IPS-NIHi7 (cell line): ENCODE measurements around the gene C1QTNF8.
"Not testable (repeated sequence)": the region's sequence is repeated elsewhere in the genome, so short reads cannot be mapped to it uniquely, and the experiment has no call there.

ENCODE experiments used
- DNase-seq: peaks from one replicate; pipeline ENCODE4 v3.0.0; 2012; ENCODE audit warnings: mixed read lengths; ENCODE audit errors: extremely low spot score

Gene C1QTNF8

DNA sequence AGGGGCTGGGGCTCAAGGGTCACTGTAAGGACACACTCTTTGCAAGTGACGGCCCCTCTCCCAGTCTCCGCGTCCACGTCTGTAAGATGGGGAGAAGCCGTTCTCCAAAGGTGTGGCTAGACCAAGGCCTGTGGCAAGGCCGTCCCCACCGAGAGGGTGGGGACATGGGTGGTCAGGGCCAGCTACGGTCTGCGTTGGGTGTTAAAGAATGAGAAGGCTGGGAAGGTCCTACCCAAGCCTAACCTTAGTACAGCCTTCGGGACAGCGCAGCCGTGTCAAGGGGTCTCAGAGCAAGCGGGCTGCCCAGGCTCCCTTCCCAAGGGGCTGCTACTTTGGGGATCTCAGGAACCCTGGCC, 1.9 kb downstream of the C1QTNF8 start:
- no peak for DNase-seq

DNA sequence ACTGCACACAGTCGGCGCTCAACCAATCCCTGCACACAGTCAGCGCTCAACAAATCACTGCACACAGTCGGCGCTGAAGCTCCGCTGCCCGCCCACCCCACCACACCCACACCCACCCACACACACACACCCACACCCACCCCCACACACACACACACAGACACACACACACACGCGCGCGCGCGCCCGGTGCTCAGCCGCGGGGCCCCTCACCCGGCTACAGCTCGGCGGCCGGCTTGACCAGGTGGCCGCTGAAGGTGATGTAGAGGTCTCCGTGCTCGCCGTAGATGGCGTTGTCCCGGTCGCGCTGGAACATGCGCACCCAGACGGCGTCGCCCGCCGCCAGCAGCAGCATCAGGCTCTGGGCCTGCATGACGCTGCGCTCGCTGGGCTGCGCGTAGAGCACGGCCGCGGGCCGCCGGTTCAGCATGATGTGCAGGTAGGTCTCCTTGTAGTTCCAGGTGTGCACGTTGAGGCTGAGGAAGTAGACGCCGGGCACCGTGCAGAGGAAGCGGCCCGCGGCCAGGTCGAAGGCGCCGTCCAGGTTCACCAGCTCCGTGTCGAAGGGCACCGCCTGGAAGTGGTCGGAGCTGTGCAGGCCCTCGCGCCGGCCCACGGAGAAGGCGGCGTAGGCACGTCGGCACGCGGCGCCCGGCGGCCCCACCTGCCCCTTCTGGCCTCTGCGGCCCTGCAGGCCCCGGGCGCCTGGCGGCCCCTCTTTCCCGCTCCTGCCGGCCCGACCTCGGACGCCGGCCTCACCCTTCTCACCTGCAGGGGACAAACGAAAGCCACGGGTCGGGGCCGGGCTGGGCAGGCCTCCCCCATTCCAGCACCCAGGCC, 2.5 kb downstream of the C1QTNF8 start:
- DNase-seq, result no peak

DNA sequence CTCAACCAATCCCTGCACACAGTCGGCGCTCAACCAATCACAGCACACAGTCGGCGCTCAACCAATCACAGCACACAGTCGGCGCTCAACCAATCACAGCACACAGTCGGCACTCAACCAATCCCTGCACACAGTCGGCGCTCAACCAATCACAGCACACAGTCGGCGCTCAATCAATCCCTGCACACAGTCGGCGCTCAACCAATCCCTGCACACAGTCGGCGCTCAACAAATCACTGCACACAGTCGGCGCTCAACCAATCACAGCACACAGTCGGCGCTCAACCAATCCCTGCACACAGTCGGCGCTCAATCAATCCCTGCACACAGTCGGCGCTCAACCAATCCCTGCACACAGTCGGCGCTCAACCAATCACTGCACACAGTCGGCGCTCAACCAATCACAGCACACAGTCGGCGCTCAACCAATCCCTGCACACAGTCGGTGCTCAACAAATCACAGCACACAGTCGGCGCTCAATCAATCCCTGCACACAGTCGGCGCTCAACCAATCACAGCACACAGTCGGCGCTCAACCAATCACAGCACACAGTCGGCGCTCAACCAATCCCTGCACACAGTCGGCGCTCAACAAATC, 3.3 kb downstream of the C1QTNF8 start:
- not testable (repeated sequence) for DNase-seq

DNA sequence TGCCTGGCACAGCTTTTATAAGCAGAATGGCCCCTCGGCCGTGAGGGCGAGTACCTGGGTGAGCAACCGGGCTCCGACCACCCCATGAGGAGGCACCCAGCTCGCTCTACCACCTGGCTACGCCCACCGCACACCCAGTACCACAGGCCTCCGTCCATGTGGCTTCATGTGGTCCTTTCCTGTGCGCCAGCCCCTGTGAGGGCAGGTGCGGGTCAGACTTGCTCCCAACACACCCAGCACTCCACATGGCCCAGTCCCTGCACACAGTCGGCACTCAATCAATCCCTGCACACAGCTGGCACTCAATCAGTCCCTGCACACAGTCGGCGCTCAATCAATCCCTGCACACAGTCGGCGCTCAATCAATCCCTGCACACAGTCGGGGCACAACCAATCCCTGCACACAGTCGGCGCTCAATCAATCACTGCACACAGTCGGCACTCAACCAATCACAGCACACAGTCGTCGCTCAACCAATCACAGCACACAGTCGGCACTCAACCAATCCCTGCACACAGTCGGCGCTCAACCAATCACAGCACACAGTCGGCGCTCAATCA, 4.0 kb downstream of the C1QTNF8 start:
- DNase-seq, result no peak

DNA sequence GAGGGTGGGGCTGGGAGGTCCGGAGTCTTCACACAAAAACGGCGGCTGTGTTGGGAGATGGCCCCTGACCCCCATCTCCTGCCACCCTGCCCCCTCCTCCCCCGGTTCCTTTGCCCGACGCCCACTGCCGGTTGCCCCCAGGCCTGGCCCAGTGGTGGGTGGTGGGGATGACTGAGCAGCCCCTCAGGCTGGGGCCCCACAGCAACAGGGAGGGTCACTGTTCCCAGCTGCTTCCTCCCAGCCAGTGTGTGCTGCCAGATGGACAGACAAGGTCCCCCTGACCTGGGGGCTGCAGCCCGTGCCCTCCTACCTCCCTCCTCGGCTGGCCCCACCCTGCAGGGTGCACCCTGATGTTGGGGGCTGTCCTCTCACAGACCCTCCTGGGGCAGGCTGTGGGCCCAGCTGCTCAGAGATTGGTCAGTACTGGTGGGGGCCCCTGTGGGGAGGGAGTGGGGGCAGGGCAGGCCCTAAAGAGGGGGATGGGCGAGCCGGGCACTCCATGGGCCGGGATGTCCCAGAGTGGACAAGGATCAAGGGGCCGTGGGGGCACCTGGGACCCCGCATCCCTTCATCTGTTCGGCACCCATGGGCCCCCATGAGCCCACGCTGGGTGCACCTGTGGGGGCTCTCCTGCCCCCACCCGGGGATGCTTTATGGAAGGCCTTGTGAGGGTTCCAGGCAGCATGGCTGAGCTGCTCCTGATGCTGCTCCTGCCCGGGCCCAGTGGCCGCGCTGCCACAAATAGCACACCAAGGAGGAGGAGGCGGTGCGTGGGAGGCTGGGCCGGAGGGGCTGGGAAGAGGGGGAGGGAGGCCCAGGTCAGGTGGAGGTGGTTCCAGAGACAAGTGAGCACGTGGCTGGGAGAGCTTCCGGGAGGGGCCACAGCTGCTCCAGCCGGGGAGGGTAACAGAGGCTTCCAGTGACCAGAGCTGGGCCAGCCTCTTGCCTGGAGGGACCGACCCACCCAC, 5.1 kb downstream of the C1QTNF8 start:
- no peak for DNase-seq

- no peak for DNase-seq
Observed at GRCh38 chr16:1089822-1090619, 6.0 kb downstream of the C1QTNF8 start.

GRCh38 chr16:1089439-1089821, 6.6 kb downstream of the C1QTNF8 start:
- no peak for DNase-seq

- DNase-seq, result no peak
Observed at GRCh38 chr16:1088295-1089170, 7.5 kb downstream of the C1QTNF8 start.

- DNase-seq, result not testable (repeated sequence)
Observed at GRCh38 chr16:1086443-1086842, 9.6 kb downstream of the C1QTNF8 start.

DNA sequence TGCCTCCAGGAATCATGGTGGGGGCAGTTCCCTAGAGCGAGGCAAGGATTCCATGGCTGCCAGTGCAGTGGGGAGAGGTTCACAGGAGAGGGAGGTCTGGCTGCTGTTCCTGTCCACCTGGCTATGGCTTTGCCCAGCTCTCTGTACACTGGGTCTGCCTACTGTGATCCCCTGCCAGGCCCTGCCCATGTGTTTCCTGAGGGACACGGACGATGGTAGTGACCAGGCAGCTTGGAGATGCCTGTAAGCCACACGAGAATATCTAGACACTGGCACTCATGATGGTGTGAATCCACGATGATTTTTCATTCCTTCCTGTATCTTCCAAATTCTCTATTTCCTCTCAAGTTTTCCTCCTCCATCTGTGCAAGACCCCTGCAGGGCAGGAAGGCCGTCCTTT, 11.1 kb downstream of the C1QTNF8 start:
- no peak for DNase-seq

GRCh38 chr16:1082952-1083675, 12.9 kb downstream of the C1QTNF8 start:
- DNase-seq, result no peak

DNA sequence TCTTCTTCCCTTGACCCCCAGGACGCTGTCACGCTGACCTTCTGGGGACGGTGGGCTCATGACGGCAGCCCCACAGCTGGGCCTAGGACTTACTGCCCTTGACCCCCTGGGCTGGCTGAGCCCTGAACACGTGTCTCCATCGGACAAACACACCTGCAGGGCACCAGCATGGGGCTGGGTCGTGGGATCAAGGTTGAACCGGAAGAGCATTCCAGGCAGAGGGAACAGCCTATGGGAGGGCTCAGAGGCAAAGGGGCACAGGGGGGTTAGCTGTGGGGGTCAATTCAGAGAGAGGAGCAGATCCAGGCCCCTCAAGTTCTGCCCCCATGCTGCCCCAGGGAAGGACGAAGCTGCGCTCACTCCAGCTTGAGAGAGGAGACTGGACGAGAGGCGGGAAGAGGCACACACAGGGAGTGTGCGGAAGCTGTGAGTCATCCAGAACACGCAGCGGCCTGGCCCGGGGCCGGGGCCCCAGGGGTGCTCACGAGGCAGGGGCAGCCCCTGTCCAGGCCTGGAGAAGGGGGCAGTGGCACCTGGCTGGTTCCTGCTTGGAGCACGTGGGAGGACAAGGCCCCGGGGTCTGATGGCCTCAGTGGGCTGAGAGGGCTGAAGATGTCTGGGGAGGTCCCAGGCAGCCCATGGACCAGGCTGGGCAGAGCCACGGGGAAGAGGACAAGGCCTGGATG, 13.6 kb downstream of the C1QTNF8 start:
- no peak for DNase-seq

DNA sequence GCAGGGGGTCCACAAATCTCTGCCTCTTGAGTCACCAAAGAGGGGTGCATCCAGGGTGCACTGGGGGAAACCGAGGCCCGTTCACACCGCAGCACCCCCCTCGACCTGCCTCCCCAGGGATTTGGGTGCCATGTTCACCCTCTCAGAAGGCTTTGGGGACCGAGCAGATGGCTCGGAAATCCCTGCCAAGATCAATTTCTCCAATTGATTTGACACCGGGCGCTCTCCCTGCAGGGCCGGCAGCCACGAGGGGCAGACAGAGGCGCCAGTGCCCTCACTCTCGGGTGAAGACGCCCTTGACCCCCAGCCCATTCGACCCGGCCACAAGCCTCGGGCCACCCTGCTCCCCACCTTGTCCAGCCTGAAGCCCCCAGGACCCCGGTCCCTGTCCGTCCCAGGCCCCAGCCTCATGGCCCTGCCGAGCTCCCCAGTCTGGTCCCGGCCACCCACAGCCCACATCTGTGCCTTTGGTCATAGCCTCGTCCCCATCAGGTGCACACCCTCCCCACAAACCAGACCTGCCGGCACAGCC, 14.2 kb downstream of the C1QTNF8 start:
- DNase-seq, result no peak

- DNase-seq, result peak; percentile 67
Observed at GRCh38 chr16:1080801-1081733, 15.0 kb downstream of the C1QTNF8 start.

DNA sequence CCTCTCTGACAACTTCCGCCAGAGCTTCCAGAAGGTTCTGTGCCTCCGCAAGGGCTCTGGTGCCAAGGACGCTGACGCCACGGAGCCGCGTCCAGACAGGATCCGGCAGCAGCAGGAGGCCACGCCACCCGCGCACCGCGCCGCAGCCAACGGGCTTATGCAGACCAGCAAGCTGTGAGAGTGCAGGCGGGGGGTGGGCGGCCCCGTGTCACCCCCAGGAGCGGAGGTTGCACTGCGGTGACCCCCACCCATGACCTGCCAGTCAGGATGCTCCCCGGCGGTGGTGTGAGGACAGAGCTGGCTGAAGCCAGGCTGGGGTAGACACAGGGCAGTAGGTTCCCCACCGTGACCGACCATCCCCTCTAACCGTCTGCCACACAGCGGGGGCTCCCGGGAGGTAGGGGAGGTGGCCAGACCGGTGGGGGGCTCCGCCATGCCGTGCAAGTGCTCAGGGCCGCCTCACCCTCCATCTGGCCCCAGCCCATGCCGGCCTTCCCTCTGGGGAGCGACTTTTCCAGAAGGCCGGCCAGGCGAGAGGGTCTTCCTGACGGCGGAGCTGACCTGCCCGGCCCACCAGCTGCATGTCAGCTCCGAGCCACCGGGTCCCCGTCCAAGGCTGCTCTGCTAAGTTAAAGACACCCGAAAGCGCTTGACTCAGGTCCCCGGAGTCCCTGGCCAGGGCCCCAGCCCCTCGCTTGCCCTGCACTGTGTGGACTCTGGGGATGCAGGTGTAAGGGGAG, 16.1 kb downstream of the C1QTNF8 start:
- DNase-seq, result no peak

- no peak for DNase-seq
Observed at GRCh38 chr16:1079341-1079740, 16.7 kb downstream of the C1QTNF8 start.

DNA sequence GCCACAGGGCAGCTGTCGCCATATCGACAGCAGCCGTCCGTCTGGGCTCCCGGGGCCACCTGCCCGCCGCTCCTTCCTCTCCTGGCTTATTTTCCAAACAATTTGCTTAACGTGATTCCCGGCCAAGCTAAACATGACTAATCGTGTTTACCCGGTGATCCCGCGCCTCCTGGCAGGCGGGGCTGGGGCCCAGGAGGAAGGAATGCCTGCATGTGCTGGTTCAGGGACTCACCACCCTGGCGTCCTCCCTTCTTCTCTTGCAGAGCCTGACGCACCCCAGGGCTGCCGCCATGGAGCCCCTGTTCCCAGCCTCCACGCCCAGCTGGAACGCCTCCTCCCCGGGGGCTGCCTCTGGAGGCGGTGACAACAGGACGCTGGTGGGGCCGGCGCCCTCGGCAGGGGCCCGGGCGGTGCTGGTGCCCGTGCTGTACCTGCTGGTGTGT, 17.4 kb downstream of the C1QTNF8 start:
- no peak for DNase-seq
